ENCODE data around the gene STX18.
"Not testable (repeated sequence)": the region's sequence is repeated elsewhere in the genome, so short reads cannot be mapped to it uniquely, and the experiment has no call there.

- TF ChIP-seq TAF1 (IDR thresholded peaks at IDR 0.05; ENCODE audit: borderline replicate concordance, low read depth, low read length); NR2C2 (IDR thresholded peaks at IDR 0.05; ENCODE audit: borderline replicate concordance, control insufficient read depth, insufficient read length, low read depth); CBX5 (IDR thresholded peaks at IDR 0.05; ENCODE audit: low read depth); EP300 (IDR thresholded peaks at IDR 0.05; ENCODE audit: borderline replicate concordance in 1 of 2, control insufficient read depth in 1 of 2, low read depth in 2 of 2, low read length in 2 of 2); CTCF (IDR thresholded peaks at IDR 0.05 in 2 of 3, conservative IDR thresholded peaks at IDR 0.05 in 1 of 3; ENCODE audit: control insufficient read depth in 2 of 3, extremely low read depth in 1 of 3, insufficient read depth in 1 of 3, low read depth in 3 of 3, low read length in 3 of 3); SP1 (IDR thresholded peaks at IDR 0.05; ENCODE audit: low read depth, low read length); RFX5 (IDR thresholded peaks at IDR 0.05; ENCODE audit: low read depth, low read length): not testable (repeated sequence)
Measured at GRCh38 chr4:4566359-4566758, 24.5 kb upstream of the STX18 start.
